Transverse colon (tissue), 4 donors: ENCODE measurements around the gene LRG1. TPM values are rescaled to one million over a fixed set of nuclear protein-coding genes. Genes with fewer than 3 reads are reported as not detected.
A peak's percentile ranks its signal among the peaks of the same experiment; 100 is the strongest.

Experiments used
- DNase-seq: peaks from one replicate; pipeline ENCODE4 v3.0.0-alpha.2; 2019
- H3K27ac ChIP-seq, 4 donors: fragments of 200-600 bp; sonication (generic); 2 replicates each; pipeline ENCODE4 v1.5.1; 2016 to 2018; ENCODE audit warnings: inconsistent platforms in 4 of 4
- H3K27me3 ChIP-seq: fragments of 200-600 bp; sonication (generic); 2 replicates; pipeline ENCODE4 v1.5.1; 2017; ENCODE audit warnings: inconsistent platforms
- H3K36me3 ChIP-seq, 4 donors: fragments of 200-600 bp; sonication (generic); 2 replicates each; pipeline ENCODE4 v1.5.1; 2017 to 2019; ENCODE audit warnings: inconsistent platforms in 4 of 4
- H3K4me1 ChIP-seq, 4 donors: fragments of 200-600 bp; sonication (generic); 2 replicates each; pipeline ENCODE4 v1.5.1; 2017 to 2020; ENCODE audit warnings: inconsistent platforms in 4 of 4
- H3K4me3 ChIP-seq, 4 donors: fragments of 200-600 bp; sonication (generic); 1 replicate in 1 of 4; 2 replicates in 3 of 4; pipeline versions ENCODE4 v1.5.1 to v1.6.1; 2017 to 2019; ENCODE audit warnings: inconsistent platforms in 4 of 4
- H3K9me3 ChIP-seq, 2 donors: fragments of 200-600 bp; sonication (generic); 2 replicates each; pipeline ENCODE4 v1.5.1; 2017 to 2019; ENCODE audit warnings: inconsistent platforms in 2 of 2
- CTCF ChIP-seq, 5 experiments: fragments of 200-600 bp in 3 of 5; fragments of 450-650 bp in 2 of 5; sonication (generic) in 3 of 5; IDR thresholded peaks; 1 replicate in 2 of 5; 2 replicates in 3 of 5; pipeline ENCODE4 v1.5.1; 2016 to 2017; ENCODE audit warnings: antibody characterized with exemption in 5 of 5, inconsistent platforms in 3 of 5, mild to moderate bottlenecking in 2 of 5, moderate library complexity in 1 of 5
- EP300 ChIP-seq: sonication (generic); formaldehyde crosslinking; IDR thresholded peaks from one replicate; pipeline ENCODE4 v1.6.1; 2017; ENCODE audit warnings: antibody characterized with exemption, low read depth
- POLR2A ChIP-seq: fragments of 450-650 bp; IDR thresholded peaks from one replicate; pipeline ENCODE4 v1.6.1; 2016; ENCODE audit warnings: antibody characterized with exemption, mild to moderate bottlenecking, moderate library complexity
- POLR2AphosphoS5 ChIP-seq, 3 donors: sonication (generic); formaldehyde crosslinking; IDR thresholded peaks; one replicate each; pipeline ENCODE4 v1.6.1; 2016; ENCODE audit warnings: antibody characterized with exemption in 3 of 3
- WGBS, 2 donors: methylation state at CpG; one replicate each; pipeline ENCODE4 v1.1.5; 2018; ENCODE audit warnings: low coverage in 1 of 2; 5-methylcytosine and 5-hydroxymethylcytosine counted together
- in situ Hi-C, 4 donors: fragments of 200-750 bp; cut with MboI; loops; one replicate each; pipeline versions ENCODE4 v1.15.0 to v1.15.1; 2017; ENCODE audit warnings: low sequenced_read_pairs in 3 of 4, low pct_ligation_motif_present in 1 of 4, low pct_unique_long_range_greater_than_20kb in 1 of 4
- intact Hi-C: fragments of 100-400 bp; cut with DNase I; formaldehyde crosslinking; loops from one replicate; pipeline ENCODE4 v1.15.1; 2023; ENCODE audit warnings: low total_unique reads
- total RNA-seq, 4 donors: library from RNA; depleted of rRNA; stranded (reverse); fragments of >200 nt; gene quantifications; one replicate each; pipeline ENCODE4 v1.1.0, GENCODE V29; 2016

LRG1 gene
- total RNA-seq, 4 donors from 2014 or later: 1.9 to 18.1 (median 14.4) TPM

GRCh38 chr19:4580021-4580901, 40.4 kb upstream of the LRG1 start:
- Histone ChIP-seq H3K36me3 (no peaks in the 10 kb centered on the region), H3K4me1 (peaks cover 9 to 20% (median 15%) of the 10 kb centered on the region in 4 donors), H3K27ac (no peak overlapping the region), H3K9me3 (no peaks in the 10 kb centered on the region), H3K27me3 (peaks cover 99% of the 10 kb centered on the region), H3K4me3 (peak overlapping the region in 1 of 4 donors; percentile 21)
- 14% methylated on average over 26 of the region's 50 CpGs; no CpG with 5 or more reads in 1 of the 2 donors for WGBS, 2 donors
- intact Hi-C loops (no loop called here), in situ Hi-C loops (no loop called here)
- DNase-seq: no peak
- TF ChIP-seq POLR2AphosphoS5 (IDR thresholded peaks at IDR 0.05): no peak
- TF ChIP-seq CTCF (IDR thresholded peaks at IDR 0.05): no peak
- no peak for TF ChIP-seq POLR2A
- no peak for TF ChIP-seq EP300

GRCh38 chr19:4579389-4579788, 39.6 kb upstream of the LRG1 start:
- H3K4me1 ChIP-seq: peaks cover 5 to 14% (median 10%) of the 10 kb centered on the region in 4 donors
- H3K27me3 ChIP-seq: peaks cover 99% of the 10 kb centered on the region
- no peaks in the 10 kb centered on the region for H3K9me3 ChIP-seq
- TF ChIP-seq CTCF (IDR thresholded peaks at IDR 0.05) (no peak), POLR2AphosphoS5 (IDR thresholded peaks at IDR 0.05) (no peak), EP300 (no peak), POLR2A (no peak)
- 66% methylated on average over 6 of the region's 8 CpGs; no CpG with 5 or more reads in 1 of the 2 donors for WGBS, 2 donors
- no peak for DNase-seq
- H3K27ac ChIP-seq: no peak overlapping the region
- no peaks in the 10 kb centered on the region for H3K36me3 ChIP-seq
- intact Hi-C loops (loop anchor here (5.0 kb wide), 1 partner anchor 58 kb away; the partner anchor contains the start of gene TNFAIP8L1), in situ Hi-C loops (loop anchor here in 3 of 4 donors (10.0 kb wide), 1 partner anchor 45 kb away; no protein-coding TSS in a partner anchor)
- H3K4me3 ChIP-seq: no peak overlapping the region

GRCh38 chr19:4578552-4579248, 38.9 kb upstream of the LRG1 start:
- H3K27ac ChIP-seq: no peak overlapping the region
- H3K36me3 ChIP-seq: no peaks in the 10 kb centered on the region
- no peaks in the 10 kb centered on the region for H3K9me3 ChIP-seq
- 47 to 60% methylated on average over 1 to 11 of the region's 11 CpGs for WGBS, 2 donors
- intact Hi-C loops: loop anchor here (5.0 kb wide), 1 partner anchor 59 kb away; the partner anchor contains the start of gene TNFAIP8L1
- in situ Hi-C loops: loop anchor here in 3 of 4 donors (10.0 kb wide), 1 partner anchor 46 kb away; no protein-coding TSS in a partner anchor
- H3K4me1 ChIP-seq: peaks cover 0 to 8% (median 5%) of the 10 kb centered on the region in 4 donors
- H3K4me3 ChIP-seq: no peak overlapping the region
- DNase-seq: no peak
- TF ChIP-seq EP300 (no peak), CTCF (IDR thresholded peaks at IDR 0.05) (no peak), POLR2A (no peak), POLR2AphosphoS5 (IDR thresholded peaks at IDR 0.05) (no peak)
- peaks cover 99% of the 10 kb centered on the region for H3K27me3 ChIP-seq
